Activated naive CD8-positive, alpha-beta T cell treated with anti-CD3 and anti-CD28 coated beads, Interleukin-2, amount 50 U/mL, for 16 hours (primary cell): Measurements from ENCODE around the gene MYL12A.
"Not testable (repeated sequence)": the region's sequence is repeated elsewhere in the genome, so short reads cannot be mapped to it uniquely, and the experiment has no call there.

Source experiments
- DNase-seq: peaks from one replicate; pipeline ENCODE4 v3.0.0-alpha.2; 2020; ENCODE audit warnings: low read depth, low spot score

Gene MYL12A

GRCh38 chr18:3254725-3255124, 7.1 kb downstream of the MYL12A start:
- DNase-seq = no peak

DNA sequence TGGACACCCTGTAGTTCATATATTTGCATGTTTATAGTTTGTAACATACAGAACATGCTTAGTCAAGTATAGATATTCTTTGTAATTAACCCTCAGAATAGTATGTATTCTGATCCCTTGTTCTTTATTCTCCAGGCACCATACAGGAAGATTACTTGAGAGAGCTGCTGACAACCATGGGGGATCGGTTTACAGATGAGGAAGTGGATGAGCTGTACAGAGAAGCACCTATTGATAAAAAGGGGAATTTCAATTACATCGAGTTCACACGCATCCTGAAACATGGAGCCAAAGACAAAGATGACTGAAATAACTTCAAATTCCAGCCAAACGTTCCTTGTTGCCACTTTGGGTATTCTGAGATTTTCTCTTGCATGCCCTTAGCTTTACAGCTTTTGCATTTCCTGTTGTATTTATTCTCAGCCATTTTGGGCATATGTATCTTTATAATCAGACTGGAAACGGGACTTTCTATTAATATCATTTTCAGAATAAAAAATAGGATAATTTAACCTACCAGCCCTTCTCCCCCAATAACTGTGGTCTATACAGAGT, 8.1 kb downstream of the MYL12A start:
- no peak for DNase-seq

DNA sequence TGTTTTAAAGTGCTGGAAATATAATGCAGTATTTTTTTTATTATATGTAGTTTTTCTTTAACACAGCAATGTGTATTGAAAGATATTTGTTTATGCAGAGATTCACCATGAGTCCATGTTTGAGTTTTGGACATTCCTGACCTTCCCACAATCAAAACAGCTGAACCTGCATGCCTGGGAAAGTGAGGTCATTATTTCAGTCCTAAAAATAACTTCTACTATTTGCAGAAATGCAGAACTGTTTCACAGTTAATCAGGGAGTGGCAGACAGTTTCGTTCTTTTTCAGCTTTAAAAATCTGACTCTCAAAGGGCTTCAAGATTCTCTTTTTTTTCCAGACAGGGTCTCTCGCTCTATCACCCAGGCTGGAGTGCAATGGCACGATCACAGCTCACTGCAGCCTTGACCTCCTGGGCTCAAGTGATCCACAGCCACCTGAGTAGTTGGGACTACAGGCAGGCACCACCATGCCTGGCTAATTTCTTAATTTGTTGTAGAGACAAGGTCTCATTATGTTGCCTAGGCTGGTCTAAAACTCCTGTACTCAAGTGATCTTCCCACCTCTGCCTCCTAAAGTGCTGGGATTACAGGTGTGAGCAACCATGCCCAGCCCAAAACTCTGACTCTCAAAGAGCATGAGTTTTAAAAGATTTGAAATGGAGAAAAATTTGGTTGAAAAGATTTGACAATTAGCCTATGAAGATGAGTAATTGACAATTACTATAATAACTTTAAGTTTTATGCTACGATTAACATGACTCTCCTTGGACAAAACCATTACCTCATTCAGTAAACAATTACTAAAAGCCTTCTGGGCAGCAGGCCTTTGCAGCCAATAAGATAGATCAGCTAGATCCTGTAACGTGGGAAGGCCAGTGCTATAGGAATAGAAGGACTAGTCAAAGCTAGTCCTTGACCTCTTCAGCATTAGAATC, 9.4 kb downstream of the MYL12A start:
- no peak for DNase-seq

- no peak for DNase-seq
Observed at GRCh38 chr18:3257627-3258120, 10.1 kb downstream of the MYL12A start.

- no peak for DNase-seq
Observed at GRCh38 chr18:3260995-3261372, 13.4 kb downstream of the MYL12A start.

DNA sequence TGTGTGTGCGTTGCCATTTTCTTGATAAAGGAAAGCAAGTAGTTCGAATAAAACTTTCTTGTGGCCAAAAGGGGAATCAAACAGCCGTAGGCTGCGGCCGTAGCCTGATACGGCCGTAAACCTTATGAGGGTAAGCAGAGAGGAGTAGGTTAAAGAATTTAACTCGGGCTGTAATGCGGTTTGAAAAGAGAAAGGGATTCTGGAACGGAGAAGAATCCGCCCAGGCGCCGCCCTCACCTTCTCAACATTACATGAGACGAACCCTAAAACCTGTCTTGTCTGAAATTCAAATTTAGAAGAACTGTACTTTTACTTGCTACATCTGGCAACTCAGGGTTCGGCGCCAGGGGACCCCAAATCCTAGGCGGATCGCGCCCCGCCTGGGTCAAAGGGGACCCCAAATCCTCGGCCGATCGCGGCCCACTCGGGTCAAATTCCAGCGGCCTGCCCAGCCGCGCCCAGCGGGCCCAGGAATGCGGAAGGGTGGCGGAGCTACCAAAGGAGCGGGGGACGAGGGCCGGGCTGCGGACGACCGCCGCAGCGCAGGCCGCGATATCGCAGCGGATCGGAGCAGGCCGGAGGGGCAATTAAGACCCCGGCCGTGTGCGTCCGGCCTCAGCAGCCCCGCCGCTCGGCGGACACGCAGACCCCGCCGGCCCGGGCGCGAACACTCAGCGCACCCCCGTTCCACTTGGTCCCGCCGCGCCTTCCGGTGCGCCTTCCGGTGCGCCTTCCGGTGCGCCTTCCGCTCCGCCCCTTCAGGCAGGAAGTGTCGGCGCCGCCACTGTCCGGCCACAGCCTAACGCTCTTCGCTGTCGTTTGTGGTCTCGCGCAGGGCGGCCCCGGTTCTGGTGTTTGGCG, 14.0 kb downstream of the MYL12A start, which contains the start of gene MYL12B:
TSS of gene MYL12B (plus strand) at position 761 of the 861 bp plus-strand sequence. CDS start 10,766 bp downstream, outside the sequence.
- DNase-seq = peak; percentile 38

DNA sequence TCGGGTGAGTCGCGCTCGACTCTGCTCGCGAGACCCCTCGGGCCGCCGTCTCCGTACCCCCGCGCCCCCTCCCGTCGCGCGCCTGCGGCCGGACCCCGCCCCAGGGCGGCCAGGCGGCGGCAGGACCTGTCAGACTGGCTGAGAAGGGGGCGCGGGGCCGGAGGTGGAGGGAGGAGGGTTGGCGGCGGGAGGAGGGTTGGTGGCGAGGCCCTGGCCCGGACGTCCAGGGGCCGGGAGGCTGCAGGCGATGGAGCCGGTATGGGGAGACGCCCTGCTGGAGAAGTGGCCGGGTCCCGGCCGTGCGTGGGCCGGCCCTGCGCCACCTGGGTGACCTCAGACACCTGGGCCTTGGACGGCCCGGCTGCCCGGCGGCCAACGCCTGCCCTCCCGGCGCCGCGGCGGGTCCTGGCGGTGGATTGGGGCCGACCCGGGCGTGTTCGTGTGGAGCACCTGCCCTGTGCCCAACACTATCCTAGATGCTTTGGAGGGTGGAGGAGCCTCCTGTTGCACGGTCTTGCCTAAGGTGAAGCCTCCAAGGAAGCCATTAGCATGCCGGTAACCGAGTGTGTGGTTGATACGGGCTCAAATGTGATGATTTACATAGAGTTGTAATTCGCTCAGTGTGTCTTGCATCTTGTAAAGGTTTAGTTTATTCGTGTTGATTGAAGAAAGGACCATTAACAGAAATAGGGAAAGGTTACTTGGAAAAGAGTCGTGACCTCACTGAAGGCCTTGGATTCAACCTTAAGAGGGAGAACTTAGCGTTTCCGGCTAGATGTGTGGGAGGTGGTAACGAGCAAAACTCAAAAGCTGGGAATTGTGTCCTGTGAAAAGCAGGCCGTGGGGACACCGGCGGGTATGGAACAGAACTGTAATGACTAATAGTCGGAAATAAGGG, 14.9 kb downstream of the MYL12A start:
- no peak for DNase-seq

- no peak for DNase-seq
Observed at GRCh38 chr18:3263132-3263700, 15.6 kb downstream of the MYL12A start.

- DNase-seq = no peak
Observed at GRCh38 chr18:3264362-3264761, 16.8 kb downstream of the MYL12A start.

GRCh38 chr18:3265564-3266033, 18.0 kb downstream of the MYL12A start:
- DNase-seq = no peak

DNA sequence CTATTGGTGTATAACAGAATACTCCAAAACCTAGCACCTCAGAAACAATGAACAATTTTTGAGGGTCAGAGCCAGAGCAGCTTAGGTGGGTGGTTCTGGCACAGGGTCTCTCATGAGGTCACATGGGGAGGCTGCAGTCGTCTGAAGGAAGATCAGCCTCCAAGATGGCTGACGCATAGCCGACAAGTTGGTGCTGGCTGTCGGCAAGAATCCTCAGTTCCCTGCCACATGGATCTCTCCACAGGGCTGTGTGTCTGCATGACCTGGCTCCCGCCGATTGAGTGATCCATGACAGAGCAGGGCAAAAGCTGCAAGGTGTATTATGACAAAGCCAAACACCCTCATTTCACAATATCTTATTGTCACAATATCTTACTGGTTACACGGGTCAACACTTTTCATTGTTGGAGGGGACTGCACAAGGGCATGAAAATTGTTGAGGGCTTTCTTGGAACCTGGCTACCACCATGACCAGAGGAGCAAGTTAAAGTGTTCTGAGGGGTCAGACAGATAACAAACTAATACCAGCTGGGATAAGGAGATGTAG, 18.5 kb downstream of the MYL12A start:
- no peak for DNase-seq

DNA sequence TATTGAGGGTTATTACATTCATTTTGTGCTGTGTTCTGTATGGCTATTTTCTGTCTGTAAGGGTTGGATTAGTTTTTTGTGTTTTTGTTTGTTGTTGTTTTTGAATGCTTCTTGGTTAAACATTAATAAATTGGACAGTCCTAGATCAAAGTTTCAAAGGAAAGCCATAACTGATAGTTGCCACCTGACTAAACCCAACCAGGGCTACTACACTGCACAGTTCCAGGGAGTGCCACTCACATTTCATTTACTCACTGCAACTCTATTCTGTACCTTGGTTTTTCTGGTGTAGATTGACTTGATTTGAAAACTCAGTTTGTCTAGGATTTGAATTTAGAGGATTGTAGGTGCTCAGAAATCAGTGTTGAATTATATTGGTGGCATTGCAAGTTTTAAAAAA, 20.7 kb downstream of the MYL12A start:
- DNase-seq = no peak

- DNase-seq = no peak
Observed at GRCh38 chr18:3269241-3269913, 21.8 kb downstream of the MYL12A start.

- no peak for DNase-seq
Observed at GRCh38 chr18:3269914-3270299, 22.3 kb downstream of the MYL12A start.

GRCh38 chr18:3273042-3273441, 25.4 kb downstream of the MYL12A start:
- DNase-seq = no peak

DNA sequence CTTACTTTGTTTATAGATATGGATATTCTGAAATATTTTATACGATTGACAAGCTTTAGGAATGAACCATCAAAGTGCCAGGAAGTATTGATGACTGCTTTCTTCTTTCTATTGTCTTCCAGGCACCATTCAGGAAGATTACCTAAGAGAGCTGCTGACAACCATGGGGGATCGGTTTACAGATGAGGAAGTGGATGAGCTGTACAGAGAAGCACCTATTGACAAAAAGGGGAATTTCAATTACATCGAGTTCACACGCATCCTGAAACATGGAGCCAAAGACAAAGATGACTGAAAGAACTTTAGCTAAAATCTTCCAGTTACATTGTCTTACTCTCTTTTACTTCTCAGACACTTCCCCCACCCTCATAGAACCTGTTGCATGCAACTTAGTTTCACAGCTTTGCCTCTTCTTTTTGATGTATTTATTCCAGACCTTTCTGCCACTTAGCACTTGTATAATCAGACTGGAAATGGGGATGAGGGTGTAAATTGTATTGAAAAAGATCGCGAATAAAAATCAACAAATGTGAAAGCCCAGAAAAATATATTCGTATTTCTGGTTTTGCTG, 30.1 kb downstream of the MYL12A start:
- DNase-seq = not testable (repeated sequence)

GRCh38 chr18:3279201-3280185, 31.9 kb downstream of the MYL12A start:
- no peak for DNase-seq
